ENCODE measurements around the gene TMEM108. TPM values are rescaled to one million over a fixed set of nuclear protein-coding genes. Genes with fewer than 3 reads are reported as not detected.

TMEM108 gene
- total and polyA plus RNA-seq, 2 experiments from 2014 or later: 7.4 to 15.3 TPM

GRCh38 chr3:133079621-133080020 is 41.4 kb downstream of the TMEM108 start:
- no peak for DNase-seq (ENCODE audit: low spot score)
- H3K9me3 Mint-ChIP-seq: no peaks in the 10 kb centered on the region
- H3K27me3 Mint-ChIP-seq (ENCODE audit: insufficient read depth, low read depth, poor library complexity): peaks cover 2% of the 10 kb centered on the region
- peaks cover 4% of the 10 kb centered on the region; the same call in 1 of the 3 replicates for H3K36me3 Mint-ChIP-seq (ENCODE audit: low read depth)
- H3K79me2 ChIP-seq (replicated peaks; ENCODE audit: insufficient read depth): 0 out of 2 replicates have a peak, but pooled peaks cover 6% of the 10 kb centered on the region
- no peak for ATAC-seq
- H4K20me1 ChIP-seq (replicated peaks; ENCODE audit: insufficient read depth): peaks cover 6% of the 10 kb centered on the region
- TF ChIP-seq CREB1 (CRISPR knock-in tag; IDR thresholded peaks at IDR 0.05; ENCODE audit: low read depth) (no peak), POLR2AphosphoS5 (IDR thresholded peaks at IDR 0.05; ENCODE audit: low read depth) (no peak), REST (IDR thresholded peaks at IDR 0.05; ENCODE audit: unreplicated experiment) (no peak), ZNF462 (CRISPR knock-in tag; IDR thresholded peaks at IDR 0.05) (no peak), NANOG (IDR thresholded peaks at IDR 0.05; ENCODE audit: borderline replicate concordance) (no peak), EZH2 (IDR thresholded peaks at IDR 0.05; ENCODE audit: low read depth, unreplicated experiment) (no peak), JUNB (IDR thresholded peaks at IDR 0.05; ENCODE audit: unreplicated experiment) (no peak), ZNF331 (CRISPR knock-in tag; IDR thresholded peaks at IDR 0.05; ENCODE audit: low read depth) (no peak)
- TF ChIP-seq, protein P1, sequence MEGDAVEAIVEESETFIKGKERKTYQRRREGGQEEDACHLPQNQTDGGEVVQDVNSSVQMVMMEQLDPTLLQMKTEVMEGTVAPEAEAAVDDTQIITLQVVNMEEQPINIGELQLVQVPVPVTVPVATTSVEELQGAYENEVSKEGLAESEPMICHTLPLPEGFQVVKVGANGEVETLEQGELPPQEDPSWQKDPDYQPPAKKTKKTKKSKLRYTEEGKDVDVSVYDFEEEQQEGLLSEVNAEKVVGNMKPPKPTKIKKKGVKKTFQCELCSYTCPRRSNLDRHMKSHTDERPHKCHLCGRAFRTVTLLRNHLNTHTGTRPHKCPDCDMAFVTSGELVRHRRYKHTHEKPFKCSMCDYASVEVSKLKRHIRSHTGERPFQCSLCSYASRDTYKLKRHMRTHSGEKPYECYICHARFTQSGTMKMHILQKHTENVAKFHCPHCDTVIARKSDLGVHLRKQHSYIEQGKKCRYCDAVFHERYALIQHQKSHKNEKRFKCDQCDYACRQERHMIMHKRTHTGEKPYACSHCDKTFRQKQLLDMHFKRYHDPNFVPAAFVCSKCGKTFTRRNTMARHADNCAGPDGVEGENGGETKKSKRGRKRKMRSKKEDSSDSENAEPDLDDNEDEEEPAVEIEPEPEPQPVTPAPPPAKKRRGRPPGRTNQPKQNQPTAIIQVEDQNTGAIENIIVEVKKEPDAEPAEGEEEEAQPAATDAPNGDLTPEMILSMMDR (conservative IDR thresholded peaks at IDR 0.05; ENCODE audit: low read depth in 2 of 2): no peak
- H2AFZ ChIP-seq: no peak overlapping the region
- H3K27ac ChIP-seq (ENCODE audit: low read depth): no peak overlapping the region
- H3K4me1 ChIP-seq (ENCODE audit: insufficient read depth): no peaks in the 10 kb centered on the region
- no peaks in the 10 kb centered on the region for H3K9me2 ChIP-seq (ENCODE audit: insufficient read depth)
- H3K27me3 ChIP-seq (ENCODE audit: insufficient read depth): no peaks in the 10 kb centered on the region
- no peak overlapping the region for H3K4me3 ChIP-seq
- H3F3A ChIP-seq (replicated peaks; ENCODE audit: low read depth): no peaks in the 10 kb centered on the region
- H3K4me3 Mint-ChIP-seq: no peak overlapping the region
- H3K4me1 Mint-ChIP-seq: peaks cover 3% of the 10 kb centered on the region; the same call in 2 of the 3 replicates
- no peaks in the 10 kb centered on the region for H3K36me3 ChIP-seq (ENCODE audit: insufficient read depth)
- no peak overlapping the region for H3K27ac Mint-ChIP-seq
- no peak overlapping the region for H3K4me2 ChIP-seq
